Measurements from ENCODE around the gene LMNB1. TPM values are rescaled to one million over a fixed set of nuclear protein-coding genes. Genes with fewer than 3 reads are reported as not detected.

LMNB1 gene
- polyA plus RNA-seq, 1 donor (not counting 4 experiments of a cell fraction or from before 2014, with no cell fraction given), result 11.0 TPM

DNA sequence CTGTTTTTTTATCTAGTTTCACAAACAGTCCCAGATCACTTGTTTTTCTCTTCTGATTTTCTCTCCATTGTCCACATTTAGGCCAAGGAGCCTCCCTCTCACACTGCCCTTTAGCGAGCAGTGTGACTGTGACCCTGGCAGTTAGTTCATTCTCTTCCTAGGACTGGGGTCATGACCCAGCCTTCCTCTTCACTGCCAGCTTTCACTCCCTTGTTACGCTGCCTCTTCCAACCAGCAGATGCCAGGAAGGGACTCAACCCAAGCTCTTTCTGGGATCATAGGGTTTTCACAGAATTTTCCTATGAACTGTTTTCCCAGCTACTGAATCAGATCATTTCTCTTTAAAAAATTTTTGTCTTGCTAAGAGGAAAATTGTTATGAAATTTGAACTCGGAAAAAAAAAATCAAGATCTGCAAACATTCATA is 70.9 kb downstream of the LMNB1 start:
- no peak for FAIRE-seq
- Histone ChIP-seq H3K9ac (ENCODE audit: control insufficient read depth, extremely low read depth, insufficient read depth, low read length) (no peak overlapping the region), H3K4me1 (ENCODE audit: control insufficient read depth, extremely low read depth, insufficient read depth, low read length) (no peaks in the 10 kb centered on the region), H3K9me1 (ENCODE audit: control insufficient read depth, extremely low read depth, insufficient read depth, low read length) (no peaks in the 10 kb centered on the region), H3K4me2 (ENCODE audit: control insufficient read depth, extremely low read depth, insufficient read depth, low read depth, low read length) (no peak overlapping the region), H3K27me3 (ENCODE audit: control insufficient read depth, extremely low read depth, insufficient read depth, low read length) (no peaks in the 10 kb centered on the region), H2AFZ (ENCODE audit: control insufficient read depth, low read length) (no peak overlapping the region), H3K36me3 (ENCODE audit: control insufficient read depth in 2 of 2, extremely low read depth in 1 of 2, insufficient read depth in 2 of 2, low read length in 2 of 2) (no peaks in the 10 kb centered on the region), H3K4me3 (ENCODE audit: control insufficient read depth in 2 of 3, extremely low read depth in 1 of 3, insufficient read depth in 2 of 3, low read depth in 1 of 3, low read length in 3 of 3) (no peak overlapping the region), H4K20me1 (ENCODE audit: control insufficient read depth, extremely low read depth, insufficient read depth, low read length) (no peaks in the 10 kb centered on the region), H3K27ac (ENCODE audit: control insufficient read depth, insufficient read depth, low read length) (no peak overlapping the region), H3K9me3 (ENCODE audit: control insufficient read depth, low read depth, low read length) (no peaks in the 10 kb centered on the region), H3K79me2 (ENCODE audit: control insufficient read depth, insufficient read depth, low read length) (no peaks in the 10 kb centered on the region)
- dilution Hi-C loops (cut with MboI; ENCODE audit: extremely low pct_ligation_motif_present, low sequenced_read_pairs), result no loop called here
- DNase-seq (ENCODE audit: low read depth, low spot score), result no peak
- TF ChIP-seq EZH2 (IDR thresholded peaks at IDR 0.05; ENCODE audit: low read length), result no peak
- no peak for TF ChIP-seq CTCF (optimal IDR thresholded peaks at IDR 0.05 in 1 of 3, IDR thresholded peaks at IDR 0.05 in 1 of 3, conservative IDR thresholded peaks at IDR 0.05 in 1 of 3; ENCODE audit: extremely low read depth in 1 of 3, insufficient read depth in 2 of 3, low read length in 3 of 3)

GRCh38 chr5:126848253-126848652 is 71.3 kb downstream of the LMNB1 start:
- Histone ChIP-seq H4K20me1 (ENCODE audit: control insufficient read depth, extremely low read depth, insufficient read depth, low read length) (no peaks in the 10 kb centered on the region), H3K79me2 (ENCODE audit: control insufficient read depth, insufficient read depth, low read length) (no peaks in the 10 kb centered on the region), H2AFZ (ENCODE audit: control insufficient read depth, low read length) (no peak overlapping the region), H3K4me2 (ENCODE audit: control insufficient read depth, extremely low read depth, insufficient read depth, low read depth, low read length) (no peak overlapping the region), H3K9me1 (ENCODE audit: control insufficient read depth, extremely low read depth, insufficient read depth, low read length) (no peaks in the 10 kb centered on the region), H3K4me3 (ENCODE audit: control insufficient read depth in 2 of 3, extremely low read depth in 1 of 3, insufficient read depth in 2 of 3, low read depth in 1 of 3, low read length in 3 of 3) (no peak overlapping the region), H3K27me3 (ENCODE audit: control insufficient read depth, extremely low read depth, insufficient read depth, low read length) (no peaks in the 10 kb centered on the region), H3K27ac (ENCODE audit: control insufficient read depth, insufficient read depth, low read length) (no peak overlapping the region), H3K36me3 (ENCODE audit: control insufficient read depth in 2 of 2, extremely low read depth in 1 of 2, insufficient read depth in 2 of 2, low read length in 2 of 2) (no peaks in the 10 kb centered on the region), H3K9me3 (ENCODE audit: control insufficient read depth, low read depth, low read length) (no peaks in the 10 kb centered on the region), H3K4me1 (ENCODE audit: control insufficient read depth, extremely low read depth, insufficient read depth, low read length) (no peaks in the 10 kb centered on the region), H3K9ac (ENCODE audit: control insufficient read depth, extremely low read depth, insufficient read depth, low read length) (no peak overlapping the region)
- FAIRE-seq (no peak), DNase-seq (ENCODE audit: low read depth, low spot score) (no peak)
- dilution Hi-C loops (cut with MboI; ENCODE audit: extremely low pct_ligation_motif_present, low sequenced_read_pairs), result no loop called here
- no peak for TF ChIP-seq EZH2 (IDR thresholded peaks at IDR 0.05; ENCODE audit: low read length)
- TF ChIP-seq CTCF (optimal IDR thresholded peaks at IDR 0.05 in 1 of 3, IDR thresholded peaks at IDR 0.05 in 1 of 3, conservative IDR thresholded peaks at IDR 0.05 in 1 of 3; ENCODE audit: extremely low read depth in 1 of 3, insufficient read depth in 2 of 3, low read length in 3 of 3), result no peak

All from keratinocyte (primary cell).